Medulla oblongata (tissue), 1 donor: ENCODE data around the gene HDLBP.

ENCODE experiments used
- DNase-seq: peaks from one replicate; pipeline ENCODE4 v3.0.0-alpha.2; 2015; ENCODE audit errors: extremely low spot score

The HDLBP gene

GRCh38 chr2:241273210-241274020 lies 42.1 kb downstream of the HDLBP start:
- no peak for DNase-seq

GRCh38 chr2:241272303-241273209 lies 42.9 kb downstream of the HDLBP start:
- peak; percentile 56 for DNase-seq

GRCh38 chr2:241271706-241272302 lies 43.7 kb downstream of the HDLBP start:
- DNase-seq, result peak; percentile 90

- no peak for DNase-seq
Observed at GRCh38 chr2:241270531-241270930, 44.9 kb downstream of the HDLBP start.

- DNase-seq, result no peak
Observed at GRCh38 chr2:241269707-241270520, 45.6 kb downstream of the HDLBP start.

- DNase-seq, result no peak
Observed at GRCh38 chr2:241268716-241269445, 46.6 kb downstream of the HDLBP start.

GRCh38 chr2:241268306-241268705 lies 47.2 kb downstream of the HDLBP start:
- DNase-seq, result no peak

GRCh38 chr2:241267249-241268067 lies 48.0 kb downstream of the HDLBP start:
- no peak for DNase-seq

- DNase-seq, result no peak
Observed at GRCh38 chr2:241265506-241265905, 50.0 kb downstream of the HDLBP start.

GRCh38 chr2:241263061-241263460 lies 52.4 kb downstream of the HDLBP start:
- no peak for DNase-seq

- no peak for DNase-seq
Observed at GRCh38 chr2:241261628-241262027, 53.8 kb downstream of the HDLBP start.

GRCh38 chr2:241260911-241261310 lies 54.6 kb downstream of the HDLBP start:
- no peak for DNase-seq

- no peak for DNase-seq
Observed at GRCh38 chr2:241258505-241259280, 56.8 kb downstream of the HDLBP start.

GRCh38 chr2:241257419-241258032 lies 57.9 kb downstream of the HDLBP start:
- no peak for DNase-seq

- DNase-seq, result no peak
Observed at GRCh38 chr2:241256168-241256545, 59.3 kb downstream of the HDLBP start.

- peak; percentile 27 for DNase-seq
Observed at GRCh38 chr2:241255542-241256167, 59.8 kb downstream of the HDLBP start.

GRCh38 chr2:241254904-241255351 lies 60.5 kb downstream of the HDLBP start:
- DNase-seq, result no peak
